ENCODE results near the gene SNX17. TPM values are rescaled to one million over a fixed set of nuclear protein-coding genes. Genes with fewer than 3 reads are reported as not detected.
A peak's percentile ranks its signal among the peaks of the same experiment; 100 is the strongest.

The SNX17 gene
- total RNA-seq, 1 experiment from 2014 or later: 90.5 TPM

DNA sequence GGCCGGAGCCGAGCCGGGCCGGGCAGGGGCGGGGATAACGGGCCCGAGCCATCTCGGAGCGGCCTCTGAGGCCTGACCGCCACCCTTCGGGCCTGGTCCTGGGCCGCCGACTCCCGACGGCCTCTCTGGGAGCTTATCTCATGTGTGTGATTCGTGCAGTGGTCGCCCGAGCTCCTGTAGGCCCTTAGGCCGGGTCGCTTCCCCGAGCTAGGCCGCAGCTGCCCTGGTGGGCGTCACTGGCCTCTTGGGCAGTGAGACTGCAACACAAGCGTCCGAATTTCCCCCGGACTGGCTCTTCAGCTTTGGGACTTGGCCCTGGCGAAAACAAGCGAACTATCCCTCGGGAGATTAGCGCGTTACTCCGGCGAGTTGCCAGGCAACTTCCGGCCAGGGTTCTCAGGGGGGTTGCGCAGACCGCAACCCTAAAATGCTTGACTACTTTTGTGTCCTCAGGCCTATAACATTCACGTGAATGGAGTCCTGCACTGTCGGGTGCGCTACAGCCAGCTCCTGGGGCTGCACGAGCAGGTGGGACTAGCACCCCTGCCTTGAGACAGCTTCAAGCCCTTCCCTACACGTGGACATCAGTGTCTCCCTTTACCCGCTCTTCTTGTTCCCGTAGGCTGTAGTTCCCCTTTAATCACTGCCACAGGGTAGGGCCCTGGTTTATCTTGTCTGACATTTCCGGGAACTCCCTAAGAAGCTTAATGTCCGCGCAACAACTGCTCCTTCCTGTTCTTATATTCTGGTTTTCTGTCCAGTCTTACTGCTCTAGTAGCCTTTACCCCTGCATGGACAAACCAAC lies 602 bp downstream of the SNX17 start:
- intact Hi-C loops (cut with micrococcal nuclease): loop anchor here (1.0 to 5.0 kb wide), 3 partner anchors 9 to 49 kb away; partner anchors contain the start of genes GTF3C2, MPV17 and ZNF513
- Histone ChIP-seq H2AFZ (ENCODE audit: low read depth, low read length, poor library complexity, severe bottlenecking) (no peak overlapping the region), H3K36me3 (ENCODE audit: control insufficient read depth in 1 of 2, insufficient read depth in 2 of 2, low read length in 2 of 2) (peaks cover 28 to 56% of the 10 kb centered on the region in 2 experiments; a peak in 3 of 4 replicates), H3K9ac (ENCODE audit: low read length) (peak overlapping the region; percentile 83), H3K27ac (ENCODE audit: low read depth, low read length) (peak overlapping the region; percentile 67), H3K9me2 (ENCODE audit: insufficient read depth) (no peaks in the 10 kb centered on the region), H3K27me3 (ENCODE audit: insufficient read depth, low read length) (no peaks in the 10 kb centered on the region), H3K4me1 (ENCODE audit: control insufficient read depth in 1 of 2, insufficient read depth in 2 of 2, low read length in 2 of 2) (peaks cover 10 to 29% of the 10 kb centered on the region in 2 experiments; a peak in 3 of 4 replicates), H3K4me3 (replicated peaks in 1 of 2; ENCODE audit: low read depth in 1 of 2, low read length in 2 of 2) (peak overlapping the region; percentile 64 to 96), H3K79me2 (ENCODE audit: insufficient read depth, low read length) (peaks cover 56% of the 10 kb centered on the region), H3K9me3 (ENCODE audit: control insufficient read depth in 1 of 2, insufficient read depth in 1 of 2, low read depth in 1 of 2, low read length in 2 of 2) (no peaks in the 10 kb centered on the region), H4K20me1 (ENCODE audit: insufficient read depth) (no peaks in the 10 kb centered on the region), H3K4me2 (ENCODE audit: low read length) (peak overlapping the region; percentile 85)
- TF ChIP-seq ZFX (IDR thresholded peaks at IDR 0.05): peak; percentile 100
- no peak for TF ChIP-seq EZH2phosphoT487 (IDR thresholded peaks at IDR 0.05; ENCODE audit: borderline replicate concordance)
- TF ChIP-seq SIN3A (IDR thresholded peaks at IDR 0.05; ENCODE audit: low read depth): no peak
- TF ChIP-seq FOSL1 (IDR thresholded peaks at IDR 0.05; ENCODE audit: low read depth): no peak
- no TSS peak for BruUV-seq (replicated peaks)
- CTCF ChIA-PET: interaction anchor here (1.1 to 1.4 kb wide), 2 partner anchors 9 to 68 kb away, joined by 3 to 6 read pairs; partner anchors contain the start of gene ZNF513
- peak; percentile 44 for ATAC-seq
- no peak for DNase-seq (ENCODE audit: low read depth, low spot score)
- POLR2A ChIA-PET: interaction anchor here (1.7 to 3.9 kb wide), 2 partner anchors 9 to 15 kb away, joined by 6 to 14 read pairs; partner anchors contain the start of genes GTF3C2 and ZNF513
- RAD21 ChIA-PET (ENCODE audit: low non-redundant PET in 1 of 2, low total read pairs in 2 of 2, uncharacterized antibody in 2 of 2, unreplicated experiment in 2 of 2): no interaction called here

DNA sequence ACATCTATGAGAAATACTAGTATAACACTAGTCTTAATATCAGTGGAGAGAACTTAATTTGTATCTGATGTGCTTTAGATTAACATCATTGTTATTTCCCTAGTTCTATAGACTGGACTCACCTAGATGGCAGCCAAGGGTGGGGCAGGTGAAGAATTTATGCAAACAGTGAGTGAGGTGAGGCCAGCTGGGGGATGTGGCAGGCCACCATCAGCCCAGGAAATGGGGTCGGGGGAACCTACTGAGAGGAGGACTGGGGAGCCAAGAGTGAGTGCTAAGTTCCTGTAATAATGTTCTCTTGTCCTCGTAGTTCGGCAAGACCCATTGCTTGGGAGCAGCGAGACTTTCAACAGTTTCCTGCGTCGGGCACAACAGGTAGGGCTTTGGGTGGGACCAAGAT lies 2.5 kb downstream of the SNX17 start:
- H2AFZ ChIP-seq (ENCODE audit: low read depth, low read length, poor library complexity, severe bottlenecking): no peak overlapping the region
- H3K27ac ChIP-seq (ENCODE audit: low read depth, low read length): no peak overlapping the region
- DNase-seq (ENCODE audit: low read depth, low spot score) (no peak), ATAC-seq (no peak)
- ChIA-PET CTCF (no interaction called here), POLR2A (no interaction called here), RAD21 (ENCODE audit: low non-redundant PET in 1 of 2, low total read pairs in 2 of 2, uncharacterized antibody in 2 of 2, unreplicated experiment in 2 of 2) (no interaction called here)
- TF ChIP-seq, protein P1, sequence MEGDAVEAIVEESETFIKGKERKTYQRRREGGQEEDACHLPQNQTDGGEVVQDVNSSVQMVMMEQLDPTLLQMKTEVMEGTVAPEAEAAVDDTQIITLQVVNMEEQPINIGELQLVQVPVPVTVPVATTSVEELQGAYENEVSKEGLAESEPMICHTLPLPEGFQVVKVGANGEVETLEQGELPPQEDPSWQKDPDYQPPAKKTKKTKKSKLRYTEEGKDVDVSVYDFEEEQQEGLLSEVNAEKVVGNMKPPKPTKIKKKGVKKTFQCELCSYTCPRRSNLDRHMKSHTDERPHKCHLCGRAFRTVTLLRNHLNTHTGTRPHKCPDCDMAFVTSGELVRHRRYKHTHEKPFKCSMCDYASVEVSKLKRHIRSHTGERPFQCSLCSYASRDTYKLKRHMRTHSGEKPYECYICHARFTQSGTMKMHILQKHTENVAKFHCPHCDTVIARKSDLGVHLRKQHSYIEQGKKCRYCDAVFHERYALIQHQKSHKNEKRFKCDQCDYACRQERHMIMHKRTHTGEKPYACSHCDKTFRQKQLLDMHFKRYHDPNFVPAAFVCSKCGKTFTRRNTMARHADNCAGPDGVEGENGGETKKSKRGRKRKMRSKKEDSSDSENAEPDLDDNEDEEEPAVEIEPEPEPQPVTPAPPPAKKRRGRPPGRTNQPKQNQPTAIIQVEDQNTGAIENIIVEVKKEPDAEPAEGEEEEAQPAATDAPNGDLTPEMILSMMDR (IDR thresholded peaks at IDR 0.05 in 2 of 3, conservative IDR thresholded peaks at IDR 0.05 in 1 of 3; ENCODE audit: borderline replicate concordance in 1 of 3, insufficient read depth in 1 of 3, low read depth in 2 of 3, low read length in 2 of 3): no peak
- TF ChIP-seq ZNF274 (IDR thresholded peaks at IDR 0.05; ENCODE audit: low read depth, low read length): no peak
- TF ChIP-seq, protein P2, sequence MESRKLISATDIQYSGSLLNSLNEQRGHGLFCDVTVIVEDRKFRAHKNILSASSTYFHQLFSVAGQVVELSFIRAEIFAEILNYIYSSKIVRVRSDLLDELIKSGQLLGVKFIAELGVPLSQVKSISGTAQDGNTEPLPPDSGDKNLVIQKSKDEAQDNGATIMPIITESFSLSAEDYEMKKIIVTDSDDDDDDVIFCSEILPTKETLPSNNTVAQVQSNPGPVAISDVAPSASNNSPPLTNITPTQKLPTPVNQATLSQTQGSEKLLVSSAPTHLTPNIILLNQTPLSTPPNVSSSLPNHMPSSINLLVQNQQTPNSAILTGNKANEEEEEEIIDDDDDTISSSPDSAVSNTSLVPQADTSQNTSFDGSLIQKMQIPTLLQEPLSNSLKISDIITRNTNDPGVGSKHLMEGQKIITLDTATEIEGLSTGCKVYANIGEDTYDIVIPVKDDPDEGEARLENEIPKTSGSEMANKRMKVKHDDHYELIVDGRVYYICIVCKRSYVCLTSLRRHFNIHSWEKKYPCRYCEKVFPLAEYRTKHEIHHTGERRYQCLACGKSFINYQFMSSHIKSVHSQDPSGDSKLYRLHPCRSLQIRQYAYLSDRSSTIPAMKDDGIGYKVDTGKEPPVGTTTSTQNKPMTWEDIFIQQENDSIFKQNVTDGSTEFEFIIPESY (IDR thresholded peaks at IDR 0.05; ENCODE audit: extremely low read depth, insufficient replicate concordance, low read length): no peak
- TF ChIP-seq CBX3 (IDR thresholded peaks at IDR 0.05; ENCODE audit: low read depth): no peak
- no peak for TF ChIP-seq ELF1 (IDR thresholded peaks at IDR 0.05; ENCODE audit: borderline replicate concordance, low read depth)
- no peak for TF ChIP-seq CEBPB (IDR thresholded peaks at IDR 0.05; ENCODE audit: low read depth)
- TF ChIP-seq EZH2 (IDR thresholded peaks at IDR 0.05): no peak
- no peak for TF ChIP-seq JUND (IDR thresholded peaks at IDR 0.05)
- TF ChIP-seq, protein P3, sequence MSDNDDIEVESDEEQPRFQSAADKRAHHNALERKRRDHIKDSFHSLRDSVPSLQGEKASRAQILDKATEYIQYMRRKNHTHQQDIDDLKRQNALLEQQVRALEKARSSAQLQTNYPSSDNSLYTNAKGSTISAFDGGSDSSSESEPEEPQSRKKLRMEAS (IDR thresholded peaks at IDR 0.05): no peak
- TF ChIP-seq POLR2A (IDR thresholded peaks at IDR 0.05; ENCODE audit: borderline replicate concordance, extremely low read depth, insufficient read depth, insufficient read length): no peak
- TF ChIP-seq SRF (IDR thresholded peaks at IDR 0.05; ENCODE audit: low read depth): no peak
- no peak for TF ChIP-seq YY1 (IDR thresholded peaks at IDR 0.05; ENCODE audit: extremely low read depth, insufficient replicate concordance, low read depth, low read length)
- no peak overlapping the region for H3K9ac ChIP-seq (ENCODE audit: low read length)
- intact Hi-C loops (cut with micrococcal nuclease): loop anchor here (5.0 kb wide), 1 partner anchor 51 kb away; the partner anchor contains the start of gene MPV17
- H3K9me3 ChIP-seq (ENCODE audit: control insufficient read depth in 1 of 2, insufficient read depth in 1 of 2, low read depth in 1 of 2, low read length in 2 of 2): no peaks in the 10 kb centered on the region
- no peaks in the 10 kb centered on the region for H4K20me1 ChIP-seq (ENCODE audit: insufficient read depth)
- peaks cover 24 to 52% of the 10 kb centered on the region in 2 experiments; a peak in 3 of 4 replicates for H3K36me3 ChIP-seq (ENCODE audit: control insufficient read depth in 1 of 2, insufficient read depth in 2 of 2, low read length in 2 of 2)
- no peak overlapping the region for H3K4me2 ChIP-seq (ENCODE audit: low read length)
- peaks cover 50% of the 10 kb centered on the region for H3K79me2 ChIP-seq (ENCODE audit: insufficient read depth, low read length)
- BruUV-seq (replicated peaks): no TSS peak
- no peak overlapping the region for H3K4me3 ChIP-seq (replicated peaks in 1 of 2; ENCODE audit: low read depth in 1 of 2, low read length in 2 of 2)
- no peaks in the 10 kb centered on the region for H3K27me3 ChIP-seq (ENCODE audit: insufficient read depth, low read length)
- no peaks in the 10 kb centered on the region for H3K9me2 ChIP-seq (ENCODE audit: insufficient read depth)
- peaks cover 10 to 29% of the 10 kb centered on the region in 2 experiments; a peak in 3 of 4 replicates for H3K4me1 ChIP-seq (ENCODE audit: control insufficient read depth in 1 of 2, insufficient read depth in 2 of 2, low read length in 2 of 2)
